HepG2 (cell line): ENCODE measurements around the gene PELI3. TPM values are rescaled to one million over a fixed set of nuclear protein-coding genes. Genes with fewer than 3 reads are reported as not detected.
A peak's percentile ranks its signal among the peaks of the same experiment; 100 is the strongest.

Source experiments
- ATAC-seq: fragments of 200-7000 bp; cut with Tn5 transposase; 3 replicates; pipeline ENCODE4 v1.9.1; 2020; ENCODE audit warnings: mild to moderate bottlenecking, moderate library complexity
- BruUV-seq: library from RNA; stranded (reverse); fragments of 400-500 nt; replicated peaks from 2 replicates; lab custom pipeline; 2021; lab: Mats Ljungman, UMichigan
- CTCF ChIA-PET: fragments of 300-600 bp; formaldehyde crosslinking; extraction: SDS; loops from one replicate; lab custom pipeline; 2021; ENCODE audit warnings: low total read pairs, inconsistent platforms, low intra/inter-chr PET ratio; lab: Yijun Ruan, JAX
- POLR2A ChIA-PET: fragments of 350-600 bp; sonication (Branson Sonifier 250); formaldehyde crosslinking; loops from one replicate; lab custom pipeline; 2020; ENCODE audit warnings: antibody characterized with exemption, inconsistent platforms; lab: Yijun Ruan, JAX
- DNase-seq: peaks from one replicate; pipeline ENCODE4 v3.0.0-alpha.2; 2015; ENCODE audit warnings: low spot score
- FAIRE-seq: peaks from 3 replicates; lab custom pipeline; 2011; peaks lifted over from hg19 to GRCh38; lab: Jason Lieb, UNC
- H2AFZ ChIP-seq: one replicate; pipeline ENCODE4 v1.6.1; 2011; ENCODE audit warnings: low read length, inconsistent platforms
- H3K27ac ChIP-seq: fragments of 300-600 bp; 3 replicates; pipeline ENCODE4 v1.8.0; 2011; ENCODE audit warnings: mixed run types, mild to moderate bottlenecking, mixed read lengths, low read length, inconsistent platforms; ENCODE audit not compliant: insufficient read depth; ENCODE audit errors: extremely low read length
- H3K27me3 ChIP-seq, 2 experiments: fragments of 200-600 bp in 1 of 2; 2 replicates in 1 of 2; 3 replicates in 1 of 2; pipeline versions ENCODE4 v1.6.0 to v1.8.0; 2011; ENCODE audit warnings: low read length in 2 of 2, mild to moderate bottlenecking in 2 of 2, moderate library complexity in 2 of 2, inconsistent platforms in 1 of 2; ENCODE audit not compliant: insufficient read depth in 2 of 2, control insufficient read depth in 1 of 2
- H3K36me3 ChIP-seq, 2 experiments: fragments of 200-600 bp in 1 of 2; replicated peaks in 1 of 2; 2 replicates in 1 of 2; 3 replicates in 1 of 2; pipeline versions ENCODE4 v1.5.1 to v1.8.0; 2011; ENCODE audit warnings: low read length in 2 of 2, inconsistent platforms in 1 of 2; ENCODE audit not compliant: insufficient read depth in 2 of 2, control insufficient read depth in 1 of 2
- H3K4me1 ChIP-seq: 2 replicates; pipeline ENCODE4 v1.5.1; 2012; ENCODE audit warnings: low read length, inconsistent platforms; ENCODE audit not compliant: insufficient read depth
- H3K4me2 ChIP-seq: 2 replicates; pipeline ENCODE4 v1.6.0; 2011; ENCODE audit warnings: low read depth, low read length, inconsistent platforms
- H3K4me3 ChIP-seq, 3 experiments: fragments of 200-600 bp in 1 of 3; sonication (generic), shearing (Covaris generic) in 1 of 3; replicated peaks in 1 of 3; 2 replicates each; pipeline ENCODE4 v1.5.1; 2011 to 2016; ENCODE audit warnings: low read length in 3 of 3, inconsistent platforms in 2 of 3, low read depth in 2 of 3, mild to moderate bottlenecking in 2 of 3, control low read depth in 1 of 3, mixed read lengths in 1 of 3; ENCODE audit not compliant: insufficient read depth in 1 of 3
- H3K79me2 ChIP-seq: one replicate; pipeline ENCODE4 v1.6.1; 2011; ENCODE audit warnings: low read length, inconsistent platforms; ENCODE audit not compliant: insufficient read depth
- H3K9ac ChIP-seq: 2 replicates; pipeline ENCODE4 v1.6.0; 2011; ENCODE audit warnings: mild to moderate bottlenecking, low read depth, low read length, inconsistent platforms; ENCODE audit not compliant: insufficient read depth
- H3K9me3 ChIP-seq: 2 replicates; pipeline ENCODE4 v1.5.1; 2012; ENCODE audit warnings: mild to moderate bottlenecking, low read length
- H4K20me1 ChIP-seq: 2 replicates; pipeline ENCODE4 v1.6.0; 2011; ENCODE audit warnings: inconsistent platforms, mild to moderate bottlenecking, low read length, moderate library complexity; ENCODE audit not compliant: insufficient read depth
- AGO1 ChIP-seq: fragments of 200-400 bp; formaldehyde crosslinking; IDR thresholded peaks from 2 replicates; pipeline ENCODE4 v1.6.1; 2017; ENCODE audit warnings: mild to moderate bottlenecking, low read depth, low read length, moderate library complexity; ENCODE audit not compliant: poor library complexity, severe bottlenecking
- AGO2 ChIP-seq: fragments of 200-400 bp; formaldehyde crosslinking; optimal IDR thresholded peaks from 2 replicates; pipeline ENCODE3; 2017; ENCODE audit warnings: mild to moderate bottlenecking, low read depth, low read length, moderate library complexity
- CTCF ChIP-seq: sonication (generic); formaldehyde crosslinking; IDR thresholded peaks from 2 replicates; pipeline ENCODE4 v1.5.0; 2020; ENCODE audit warnings: mild to moderate bottlenecking, missing genetic modification reagents, moderate library complexity
- HINFP ChIP-seq: sonication (generic); formaldehyde crosslinking; IDR thresholded peaks from 2 replicates; pipeline ENCODE4 v1.4.0; 2020; ENCODE audit warnings: low read depth, mild to moderate bottlenecking, missing genetic modification reagents
- ZFP91 ChIP-seq: sonication (generic); formaldehyde crosslinking; IDR thresholded peaks from 2 replicates; pipeline ENCODE4 v1.9.0; 2022; ENCODE audit warnings: missing genetic modification reagents, mild to moderate bottlenecking, borderline replicate concordance
- ZNF615 ChIP-seq: sonication (generic); formaldehyde crosslinking; IDR thresholded peaks from 2 replicates; pipeline ENCODE4 v1.5.0; 2020; ENCODE audit warnings: mild to moderate bottlenecking, missing genetic modification reagents, borderline replicate concordance
- ZNF616 ChIP-seq: sonication (generic); formaldehyde crosslinking; IDR thresholded peaks from 2 replicates; pipeline ENCODE4 v1.5.0; 2020; ENCODE audit warnings: low read depth, mild to moderate bottlenecking, missing genetic modification reagents
- ZSCAN30 ChIP-seq: sonication (generic); formaldehyde crosslinking; IDR thresholded peaks from 2 replicates; pipeline ENCODE4 v1.5.0; 2020; ENCODE audit warnings: mild to moderate bottlenecking, missing genetic modification reagents
- WGBS: methylation state at CpG from one replicate; pipeline ENCODE4 v1.1.6; 2017; ENCODE audit warnings: low lambda C conversion rate; 5-methylcytosine and 5-hydroxymethylcytosine counted together
- in situ Hi-C: cut with HindIII; loops from 2 replicates; pipeline ENCODE4 v1.10.0; 2017; ENCODE audit warnings: low pct_unique_long_range_greater_than_20kb; ENCODE audit not compliant: extremely low pct_ligation_motif_present
- intact Hi-C: fragments of 100-400 bp; cut with micrococcal nuclease; formaldehyde crosslinking; loops from one replicate; pipeline ENCODE4 v1.10.0; 2022; ENCODE audit not compliant: unreplicated experiment
- polyA plus RNA-seq, 8 experiments: library from polyadenylated mRNA; depleted of rRNA in 3 of 8; stranded (reverse) in 7 of 8; unstranded in 1 of 8; fragments of >200 nt; fragmentation: Illumina TruSeq in 4 of 8; extraction: Trizol in 4 of 8; gene quantifications; 2 replicates each; pipeline versions ENCODE4 v1.2.1 to v1.2.3, GENCODE V29; 2011 to 2016; ENCODE audit warnings: low read depth in 4 of 8, missing spikeins in 1 of 8, mixed read lengths in 1 of 8; ENCODE audit not compliant: insufficient read depth in 1 of 8
- total RNA-seq, 5 experiments: library from RNA; depleted of rRNA; stranded (reverse); fragments of >200 nt; fragmentation: Illumina TruSeq; extraction: Trizol; gene quantifications; 2 replicates each; pipeline ENCODE4 v1.2.3, GENCODE V29; 2016; ENCODE audit warnings: low read depth in 1 of 5

Gene PELI3
- total and polyA plus RNA-seq, 2 of the 13 experiments (the other 11 are each of a cell fraction or from before 2014, with no cell fraction given), result 2.0 to 4.0 TPM

GRCh38 chr11:66476173-66476840 lies 9.6 kb downstream of the PELI3 start:
- ATAC-seq, result no peak
- no peak overlapping the region for H2AFZ ChIP-seq
- no peak overlapping the region for H3K4me2 ChIP-seq
- CTCF ChIA-PET, result interaction anchor here (1.3 kb wide), 1 partner anchor 68 kb away, joined by 7 read pairs; no protein-coding TSS in a partner anchor
- peaks cover 0 to 2% of the 10 kb centered on the region in 2 experiments; a peak in 3 of 5 replicates for H3K36me3 ChIP-seq
- H4K20me1 ChIP-seq, result no peaks in the 10 kb centered on the region
- H3K27me3 ChIP-seq, result no peaks in the 10 kb centered on the region
- H3K79me2 ChIP-seq, result peaks cover 2% of the 10 kb centered on the region
- peaks cover 18% of the 10 kb centered on the region for H3K4me1 ChIP-seq
- H3K27ac ChIP-seq, result no peak overlapping the region
- no peak for FAIRE-seq
- DNase-seq, result no peak
- TF ChIP-seq ZNF616 (CRISPR knock-in tag) (no peak), AGO1 (peak; percentile 40), CTCF (0 out of 2 replicates have a peak, but pooled peaks have one; percentile 6), HINFP (CRISPR knock-in tag) (no peak), AGO2 (peak; percentile 59), ZSCAN30 (CRISPR knock-in tag) (no peak), ZNF615 (CRISPR knock-in tag) (no peak), ZFP91 (CRISPR knock-in tag) (0 out of 2 replicates have a peak, but pooled peaks have one; percentile 4)
- TF ChIP-seq, all 625 proteins: peak for 4
- Histone ChIP-seq H3K4me3 (no peak overlapping the region), H3K9ac (no peak overlapping the region), H3K9me3 (no peaks in the 10 kb centered on the region)
- POLR2A ChIA-PET, result no interaction called here
- intact Hi-C loops (no loop called here), in situ Hi-C loops (no loop called here)
- WGBS, result 77% methylated on average over 8 of the region's 10 CpGs
- BruUV-seq, result no TSS peak
